Measurements from ENCODE around the gene PPP2R5C.

- no peak for TF ChIP-seq CEBPB (IDR thresholded peaks at IDR 0.05)
- no peak for TF ChIP-seq EP300 (IDR thresholded peaks at IDR 0.05; ENCODE audit: borderline replicate concordance)
- TF ChIP-seq YY1 (IDR thresholded peaks at IDR 0.05; ENCODE audit: low read depth), result no peak
- TF ChIP-seq, protein P1, sequence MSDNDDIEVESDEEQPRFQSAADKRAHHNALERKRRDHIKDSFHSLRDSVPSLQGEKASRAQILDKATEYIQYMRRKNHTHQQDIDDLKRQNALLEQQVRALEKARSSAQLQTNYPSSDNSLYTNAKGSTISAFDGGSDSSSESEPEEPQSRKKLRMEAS (IDR thresholded peaks at IDR 0.05), result no peak
- TF ChIP-seq, protein P2, sequence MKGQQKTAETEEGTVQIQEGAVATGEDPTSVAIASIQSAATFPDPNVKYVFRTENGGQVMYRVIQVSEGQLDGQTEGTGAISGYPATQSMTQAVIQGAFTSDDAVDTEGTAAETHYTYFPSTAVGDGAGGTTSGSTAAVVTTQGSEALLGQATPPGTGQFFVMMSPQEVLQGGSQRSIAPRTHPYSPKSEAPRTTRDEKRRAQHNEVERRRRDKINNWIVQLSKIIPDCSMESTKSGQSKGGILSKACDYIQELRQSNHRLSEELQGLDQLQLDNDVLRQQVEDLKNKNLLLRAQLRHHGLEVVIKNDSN (IDR thresholded peaks at IDR 0.05), result no peak
- TF ChIP-seq, protein P3, sequence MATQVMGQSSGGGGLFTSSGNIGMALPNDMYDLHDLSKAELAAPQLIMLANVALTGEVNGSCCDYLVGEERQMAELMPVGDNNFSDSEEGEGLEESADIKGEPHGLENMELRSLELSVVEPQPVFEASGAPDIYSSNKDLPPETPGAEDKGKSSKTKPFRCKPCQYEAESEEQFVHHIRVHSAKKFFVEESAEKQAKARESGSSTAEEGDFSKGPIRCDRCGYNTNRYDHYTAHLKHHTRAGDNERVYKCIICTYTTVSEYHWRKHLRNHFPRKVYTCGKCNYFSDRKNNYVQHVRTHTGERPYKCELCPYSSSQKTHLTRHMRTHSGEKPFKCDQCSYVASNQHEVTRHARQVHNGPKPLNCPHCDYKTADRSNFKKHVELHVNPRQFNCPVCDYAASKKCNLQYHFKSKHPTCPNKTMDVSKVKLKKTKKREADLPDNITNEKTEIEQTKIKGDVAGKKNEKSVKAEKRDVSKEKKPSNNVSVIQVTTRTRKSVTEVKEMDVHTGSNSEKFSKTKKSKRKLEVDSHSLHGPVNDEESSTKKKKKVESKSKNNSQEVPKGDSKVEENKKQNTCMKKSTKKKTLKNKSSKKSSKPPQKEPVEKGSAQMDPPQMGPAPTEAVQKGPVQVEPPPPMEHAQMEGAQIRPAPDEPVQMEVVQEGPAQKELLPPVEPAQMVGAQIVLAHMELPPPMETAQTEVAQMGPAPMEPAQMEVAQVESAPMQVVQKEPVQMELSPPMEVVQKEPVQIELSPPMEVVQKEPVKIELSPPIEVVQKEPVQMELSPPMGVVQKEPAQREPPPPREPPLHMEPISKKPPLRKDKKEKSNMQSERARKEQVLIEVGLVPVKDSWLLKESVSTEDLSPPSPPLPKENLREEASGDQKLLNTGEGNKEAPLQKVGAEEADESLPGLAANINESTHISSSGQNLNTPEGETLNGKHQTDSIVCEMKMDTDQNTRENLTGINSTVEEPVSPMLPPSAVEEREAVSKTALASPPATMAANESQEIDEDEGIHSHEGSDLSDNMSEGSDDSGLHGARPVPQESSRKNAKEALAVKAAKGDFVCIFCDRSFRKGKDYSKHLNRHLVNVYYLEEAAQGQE (IDR thresholded peaks at IDR 0.05; ENCODE audit: low read depth), result no peak
- no peak for TF ChIP-seq ZBTB7A (IDR thresholded peaks at IDR 0.05; ENCODE audit: low read depth)
- no peak for TF ChIP-seq TCF12 (IDR thresholded peaks at IDR 0.05; ENCODE audit: low read depth)
- no peak for TF ChIP-seq CREB1 (IDR thresholded peaks at IDR 0.05; ENCODE audit: low read depth)
- no peak for TF ChIP-seq TEAD4 (IDR thresholded peaks at IDR 0.05)
These were observed 19.9 kb downstream of the PPP2R5C start for GRCh38 chr14:101781240-101782061.
